Aorta (tissue), 5 donors: ENCODE results near the gene SFMBT1. TPM values are rescaled to one million over a fixed set of nuclear protein-coding genes. Genes with fewer than 3 reads are reported as not detected.
"Not testable (repeated sequence)": the region's sequence is repeated elsewhere in the genome, so short reads cannot be mapped to it uniquely, and the experiment has no call there.

Experiments
- ATAC-seq: fragments of 200-7000 bp; cut with Tn5 transposase; one replicate; pipeline ENCODE4 v1.9.1; 2022; ENCODE audit warnings: moderate library complexity; ENCODE audit not compliant: low FRiP score
- DNase-seq, 2 donors: peaks; one replicate each; pipeline ENCODE4 v3.0.0-alpha.2; 2020
- H3K27ac ChIP-seq, 2 donors: one replicate each; pipeline ENCODE4 v1.5.1; 2013; ENCODE audit warnings: low read length in 2 of 2, mild to moderate bottlenecking in 2 of 2, moderate library complexity in 2 of 2, control low read depth in 1 of 2, inconsistent platforms in 1 of 2, low read depth in 1 of 2
- H3K27me3 ChIP-seq, 2 donors: one replicate each; pipeline ENCODE4 v1.6.1; 2013; ENCODE audit warnings: control low read depth in 1 of 2, low read length in 1 of 2, mild to moderate bottlenecking in 1 of 2, moderate library complexity in 1 of 2; ENCODE audit not compliant: insufficient read depth in 2 of 2, control insufficient read depth in 1 of 2
- H3K36me3 ChIP-seq, 2 donors: one replicate each; pipeline ENCODE4 v1.6.1; 2013; ENCODE audit warnings: control low read depth in 1 of 2, low read length in 1 of 2, mild to moderate bottlenecking in 1 of 2; ENCODE audit not compliant: insufficient read depth in 2 of 2, control insufficient read depth in 1 of 2
- H3K4me1 ChIP-seq, 2 donors: one replicate each; pipeline ENCODE4 v1.6.1; 2013; ENCODE audit warnings: low read length in 2 of 2, control low read depth in 1 of 2, mild to moderate bottlenecking in 1 of 2, moderate library complexity in 1 of 2; ENCODE audit not compliant: insufficient read depth in 2 of 2, control insufficient read depth in 1 of 2
- H3K4me3 ChIP-seq, 2 donors: one replicate each; pipeline ENCODE4 v1.5.1; 2013; ENCODE audit warnings: low read length in 2 of 2, control low read depth in 1 of 2, mild to moderate bottlenecking in 1 of 2
- H3K9me3 ChIP-seq: one replicate; pipeline ENCODE4 v1.6.1; 2013; ENCODE audit warnings: mild to moderate bottlenecking, low read length; ENCODE audit not compliant: control insufficient read depth
- WGBS, 2 donors: extraction: QIAGEN DNeasy Blood & Tissue Kit; methylation state at CpG; one replicate each; pipeline ENCODE4 v1.1.7; 2013; 5-methylcytosine and 5-hydroxymethylcytosine counted together
- intact Hi-C, 2 donors: fragments of 100-400 bp; cut with DNase I; formaldehyde crosslinking; loops; one replicate each; pipeline versions ENCODE4 v1.14.2 to v1.15.0; 2022
- polyA plus RNA-seq, 2 donors: library from polyadenylated mRNA; stranded (reverse); fragments of 200-250 nt; gene quantifications; one replicate each; pipeline ENCODE4 v1.2.3, GENCODE V29; 2013
- total RNA-seq, 2 donors: library from RNA; stranded (reverse); fragmentation: NEBNext Ultra II Directional; extraction: Animal tissue kit (Norgen Biotek cat#: 25700); gene quantifications; one replicate each; pipeline ENCODE4 v1.2.1, GENCODE V29; 2021
- donor health status: healthy with polysubstance abuse.
- donor health status: Bipolar disorder and iron deficiency.
- donor health status: DM: no; HTN: no; CAD: no.
- donor health status: DM: no; HTN: no; CAD: no.
- donor health status: DM: yes; HTN: yes; CAD: no.

The SFMBT1 gene
- total and polyA plus RNA-seq, 4 donors, result 0.75 to 12.6 (median 5.4) TPM

GRCh38 chr3:53035825-53036619, 9.9 kb downstream of the SFMBT1 start:
- no peaks in the 10 kb centered on the region for H3K4me1 ChIP-seq
- 92% methylated on average over 11 of the region's 11 CpGs for WGBS, 2 donors
- intact Hi-C loops, result no loop called here
- no peak overlapping the region for H3K27ac ChIP-seq
- DNase-seq, result no peak
- no peak overlapping the region for H3K4me3 ChIP-seq
- no peaks in the 10 kb centered on the region for H3K27me3 ChIP-seq
- ATAC-seq, result no peak
- no peaks in the 10 kb centered on the region for H3K9me3 ChIP-seq
- no peaks in the 10 kb centered on the region for H3K36me3 ChIP-seq

- WGBS, 2 donors, result 84 to 85% methylated on average over 5 of the region's 5 CpGs
- H3K4me1 ChIP-seq, H3K27me3 ChIP-seq, intact Hi-C loops, ATAC-seq, H3K36me3 ChIP-seq, DNase-seq, H3K4me3 ChIP-seq, H3K9me3 ChIP-seq, H3K27ac ChIP-seq: not testable (repeated sequence)
These were observed 10.9 kb downstream of the SFMBT1 start for GRCh38 chr3:53035018-53035417.

GRCh38 chr3:53034411-53034810, 11.5 kb downstream of the SFMBT1 start:
- H3K4me1 ChIP-seq, H3K9me3 ChIP-seq, DNase-seq, H3K27me3 ChIP-seq, H3K27ac ChIP-seq, H3K36me3 ChIP-seq, ATAC-seq, intact Hi-C loops, H3K4me3 ChIP-seq: not testable (repeated sequence)
- WGBS, 2 donors, result 98% methylated on average over 10 of the region's 10 CpGs

- Histone ChIP-seq H3K4me1 (no peaks in the 10 kb centered on the region), H3K4me3 (no peak overlapping the region), H3K36me3 (no peaks in the 10 kb centered on the region), H3K27me3 (no peaks in the 10 kb centered on the region), H3K9me3 (no peaks in the 10 kb centered on the region), H3K27ac (no peak overlapping the region)
- ATAC-seq, result no peak
- intact Hi-C loops, result no loop called here
- no peak for DNase-seq
These were observed 13.3 kb downstream of the SFMBT1 start for GRCh38 chr3:53032609-53033008.

- Histone ChIP-seq H3K4me3 (no peak overlapping the region), H3K27ac (no peak overlapping the region), H3K36me3 (no peaks in the 10 kb centered on the region), H3K27me3 (no peaks in the 10 kb centered on the region), H3K9me3 (no peaks in the 10 kb centered on the region), H3K4me1 (no peaks in the 10 kb centered on the region)
- intact Hi-C loops, result no loop called here
- DNase-seq (no peak), ATAC-seq (no peak)
- 88 to 92% methylated on average over 4 of the region's 4 CpGs for WGBS, 2 donors
These were observed 15.0 kb downstream of the SFMBT1 start for GRCh38 chr3:53030619-53031449.

- no peak for ATAC-seq
- H3K4me3 ChIP-seq, result no peak overlapping the region
These were observed 17.2 kb downstream of the SFMBT1 start for GRCh38 chr3:53028641-53029040.

GRCh38 chr3:53027254-53027844, 18.5 kb downstream of the SFMBT1 start:
- WGBS, 2 donors, result 92 to 95% methylated on average over 4 of the region's 4 CpGs
- Histone ChIP-seq H3K4me1 (no peaks in the 10 kb centered on the region), H3K4me3 (no peak overlapping the region), H3K36me3 (no peaks in the 10 kb centered on the region), H3K27me3 (no peaks in the 10 kb centered on the region), H3K27ac (no peak overlapping the region), H3K9me3 (no peaks in the 10 kb centered on the region)
- intact Hi-C loops, result no loop called here
- DNase-seq (no peak), ATAC-seq (no peak)

More at GRCh38 chr3:53028641-53029040, 17.2 kb downstream of the SFMBT1 start:
- Histone ChIP-seq H3K36me3 (no peaks in the 10 kb centered on the region), H3K4me1 (no peaks in the 10 kb centered on the region), H3K27me3 (no peaks in the 10 kb centered on the region), H3K9me3 (no peaks in the 10 kb centered on the region), H3K27ac (no peak overlapping the region)
- DNase-seq, result no peak
- WGBS, 2 donors, result 94 to 95% methylated on average over 7 of the region's 7 CpGs
- intact Hi-C loops, result no loop called here

GRCh38 chr3:53026382-53027162, 19.3 kb downstream of the SFMBT1 start:
- no peaks in the 10 kb centered on the region for H3K27me3 ChIP-seq
- ATAC-seq, result no peak
- no peaks in the 10 kb centered on the region for H3K9me3 ChIP-seq
- no peak for DNase-seq
- no peaks in the 10 kb centered on the region for H3K4me1 ChIP-seq
- no peak overlapping the region for H3K27ac ChIP-seq
- H3K4me3 ChIP-seq, result no peak overlapping the region
- H3K36me3 ChIP-seq, result no peaks in the 10 kb centered on the region
- WGBS, 2 donors, result 81 to 83% methylated on average over 10 of the region's 10 CpGs
- intact Hi-C loops, result no loop called here
